CD4-positive, alpha-beta T cell treated with Interleukin-2 at 100 ng/mL for 4 hours (primary cell): ENCODE results near the gene OR10T2.
"Not testable (repeated sequence)": the region's sequence is repeated elsewhere in the genome, so short reads cannot be mapped to it uniquely, and the experiment has no call there.

Source experiments
- DNase-seq: peaks from one replicate; pipeline ENCODE4 v3.0.0-alpha.2; 2020; ENCODE audit warnings: low spot score

The OR10T2 gene

DNA sequence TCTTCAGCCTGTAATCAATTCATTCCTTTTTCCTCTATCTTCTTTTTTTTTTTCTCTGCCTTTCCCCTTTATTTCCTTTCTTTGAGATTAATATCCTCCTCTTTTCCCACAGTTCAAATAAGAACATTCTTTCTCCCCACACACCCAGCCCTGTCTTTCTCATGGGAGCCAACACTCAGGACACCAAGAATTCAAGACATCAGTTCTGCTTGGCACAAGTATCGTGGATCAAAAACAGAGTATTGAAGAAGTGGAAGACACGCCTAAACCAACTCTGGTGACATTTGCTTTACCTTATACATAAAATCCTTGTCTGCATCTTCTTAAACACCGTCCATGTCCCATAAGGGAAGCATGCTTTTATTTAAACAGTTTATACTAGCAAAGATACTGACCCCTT lies 42.6 kb downstream of the OR10T2 start:
- DNase-seq: no peak

DNA sequence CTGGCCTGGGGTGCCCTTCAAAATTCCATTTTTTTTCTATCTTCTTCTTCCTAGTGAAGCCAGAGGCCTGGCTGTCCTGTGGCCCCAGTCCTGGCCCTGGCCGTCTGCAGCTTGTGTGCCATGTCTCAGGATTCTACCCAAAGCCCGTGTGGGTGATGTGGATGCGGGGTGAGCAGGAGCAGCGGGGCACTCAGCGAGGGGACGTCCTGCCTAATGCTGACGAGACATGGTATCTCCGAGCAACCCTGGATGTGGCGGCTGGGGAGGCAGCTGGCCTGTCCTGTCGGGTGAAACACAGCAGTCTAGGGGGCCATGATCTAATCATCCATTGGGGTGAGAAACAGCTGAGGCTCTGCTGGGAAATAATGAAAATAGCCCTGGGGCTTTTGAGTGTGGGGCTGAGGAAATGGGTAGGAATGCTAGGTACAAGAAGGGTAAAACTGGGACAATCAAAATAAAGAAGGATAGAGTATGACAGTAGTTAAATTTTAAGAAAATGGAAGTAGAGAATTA lies 43.4 kb downstream of the OR10T2 start:
- no peak for DNase-seq

DNA sequence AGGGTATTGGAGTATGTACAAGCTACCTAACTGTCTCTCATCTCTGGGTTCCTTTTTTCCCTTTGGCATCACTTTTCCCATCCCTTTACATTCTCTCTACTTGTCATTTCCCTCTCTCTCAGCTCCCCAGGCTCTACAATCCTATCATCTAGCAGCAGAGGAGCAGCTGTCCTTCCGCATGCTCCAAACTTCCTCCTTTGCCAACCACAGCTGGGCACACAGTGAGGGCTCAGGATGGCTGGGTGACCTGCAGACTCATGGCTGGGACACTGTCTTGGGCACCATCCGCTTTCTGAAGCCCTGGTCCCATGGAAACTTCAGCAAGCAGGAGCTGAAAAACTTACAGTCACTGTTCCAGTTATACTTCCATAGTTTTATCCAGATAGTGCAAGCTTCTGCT lies 45.0 kb downstream of the OR10T2 start:
- DNase-seq: no peak

DNA sequence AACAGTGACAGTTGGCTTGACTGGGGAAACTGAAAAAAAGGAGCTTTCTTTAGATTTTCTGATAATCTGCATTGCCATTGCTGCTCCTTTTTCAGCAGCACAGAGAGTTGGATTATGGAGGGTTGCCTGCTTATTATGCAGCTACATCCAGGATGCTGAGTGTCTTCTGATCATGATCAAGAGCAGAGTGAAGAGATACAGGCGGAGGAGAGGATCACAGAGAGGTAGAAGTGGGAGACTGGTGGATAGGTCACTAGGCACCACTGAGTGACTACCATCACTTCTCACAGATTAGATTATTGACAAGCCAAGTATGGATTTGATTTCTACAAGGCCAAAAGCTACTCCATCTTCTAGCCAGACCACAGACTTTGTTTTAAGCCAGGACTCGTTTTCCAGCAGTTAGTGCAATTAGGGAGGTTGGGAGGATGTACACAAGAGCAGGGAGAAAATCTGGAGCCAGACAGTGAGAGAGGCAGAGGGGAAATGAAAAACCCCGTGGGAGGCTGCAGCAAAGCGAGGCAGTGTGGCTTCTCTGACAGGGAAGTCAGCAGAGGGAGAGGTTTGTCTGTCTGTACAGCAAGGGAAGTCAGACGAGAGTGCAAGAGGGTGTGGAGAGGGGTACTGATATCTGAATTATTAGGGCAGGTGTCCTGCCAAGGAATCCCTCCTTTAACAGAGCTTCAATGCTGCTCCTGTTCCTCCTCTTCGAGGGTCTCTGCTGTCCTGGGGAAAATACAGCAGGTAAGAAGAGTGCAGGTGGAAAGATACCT lies 45.8 kb downstream of the OR10T2 start, which contains the start of gene CD1E:
Gene CD1E, plus strand, starts transcription at position 592 of the 773 bp plus-strand sequence. Its CDS starts 95 bp downstream, at position 687.
- no peak for DNase-seq

DNA sequence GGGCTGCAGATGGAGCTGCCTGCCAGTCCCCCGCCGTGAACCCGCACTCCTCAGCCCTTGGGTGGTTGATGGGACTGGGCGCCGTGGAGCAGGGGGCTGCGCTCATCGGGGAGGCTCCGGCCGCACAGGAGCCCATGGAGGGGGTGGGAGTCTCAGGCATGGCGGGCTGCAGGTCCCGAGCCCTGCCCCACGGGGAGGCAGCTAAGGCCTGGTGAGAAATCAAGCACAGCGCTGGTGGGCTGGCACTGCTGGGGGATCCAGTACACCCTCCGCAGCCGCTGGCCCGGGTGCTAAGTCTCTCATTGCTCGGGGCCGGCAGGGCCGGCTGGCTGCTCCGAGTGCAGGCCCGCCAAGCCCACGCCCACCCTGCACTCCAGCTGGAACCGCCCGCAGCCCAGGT lies 50.3 kb downstream of the OR10T2 start:
- DNase-seq: not testable (repeated sequence)
